Tibial nerve (tissue), 3 donors: ENCODE results near the gene IMPACT.

ENCODE experiments used
- CTCF ChIP-seq, 5 experiments: fragments of 200-600 bp in 3 of 5; fragments of 450-650 bp in 2 of 5; sonication (generic) in 3 of 5; IDR thresholded peaks; one replicate each; pipeline ENCODE4 v1.5.1; 2016 to 2019; ENCODE audit warnings: antibody characterized with exemption in 5 of 5, mild to moderate bottlenecking in 3 of 5, moderate library complexity in 2 of 5
- POLR2A ChIP-seq, 2 donors: fragments of 450-650 bp; IDR thresholded peaks; one replicate each; pipeline ENCODE4 v1.6.1; 2017; ENCODE audit warnings: antibody characterized with exemption in 2 of 2, mild to moderate bottlenecking in 2 of 2, moderate library complexity in 2 of 2

- TF ChIP-seq POLR2A (IDR thresholded peaks at IDR 0.05) (no peak), CTCF (IDR thresholded peaks at IDR 0.05) (no peak)
These were observed 44.3 kb downstream of the IMPACT start for GRCh38 chr18:24470805-24471204.
